Caki2 (cell line): ENCODE data around the gene LHPP. TPM values are rescaled to one million over a fixed set of nuclear protein-coding genes. Genes with fewer than 3 reads are reported as not detected.
"Not testable (repeated sequence)": the region's sequence is repeated elsewhere in the genome, so short reads cannot be mapped to it uniquely, and the experiment has no call there.

ENCODE experiments used
- DNase-seq: peaks from one replicate; pipeline ENCODE4 v3.0.0-alpha.2; 2015; ENCODE audit warnings: low read depth
- in situ Hi-C: cut with HindIII; loops from 2 replicates; pipeline ENCODE4 v1.10.0; 2016; ENCODE audit warnings: low sequenced_read_pairs, low pct_unique_long_range_greater_than_20kb, mixed read lengths
- total RNA-seq: library from RNA; depleted of rRNA; stranded (reverse); fragments of >200 nt; shearing (Covaris generic); gene quantifications from 2 replicates; pipeline ENCODE4 v1.2.3, GENCODE V29; 2014; ENCODE audit warnings: low replicate concordance

The LHPP gene
- total RNA-seq, 1 experiment from 2014 or later, result 33.0 TPM

- no peak for DNase-seq
- in situ Hi-C loops, result no loop called here
These were observed 78.5 kb downstream of the LHPP start for GRCh38 chr10:124539935-124540641.

GRCh38 chr10:124541076-124541903 lies 79.7 kb downstream of the LHPP start:
- in situ Hi-C loops, result no loop called here

DNA sequence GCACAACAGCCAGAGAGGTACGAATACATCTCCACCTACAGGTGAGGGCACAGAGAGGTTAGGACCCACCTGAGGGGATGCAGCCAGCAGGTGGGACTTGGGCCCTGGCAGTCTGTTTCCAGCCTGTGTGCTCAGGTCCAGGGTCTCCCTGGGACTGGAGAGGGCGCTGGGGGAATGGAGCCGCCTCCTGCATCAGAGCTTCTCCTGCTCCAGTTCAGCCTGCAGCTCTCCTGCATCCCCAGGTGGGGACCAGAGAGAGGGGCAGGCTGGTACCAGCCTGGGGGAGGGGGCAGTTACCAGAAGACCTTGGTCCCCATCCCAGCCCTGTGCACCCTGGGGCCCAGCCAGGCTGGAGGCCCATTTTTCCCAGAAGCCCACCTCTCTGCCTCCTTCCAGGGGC lies 80.7 kb downstream of the LHPP start:
- in situ Hi-C loops, result no loop called here
- DNase-seq, result no peak

More at GRCh38 chr10:124541076-124541903, 79.7 kb downstream of the LHPP start:
- no peak for DNase-seq

DNA sequence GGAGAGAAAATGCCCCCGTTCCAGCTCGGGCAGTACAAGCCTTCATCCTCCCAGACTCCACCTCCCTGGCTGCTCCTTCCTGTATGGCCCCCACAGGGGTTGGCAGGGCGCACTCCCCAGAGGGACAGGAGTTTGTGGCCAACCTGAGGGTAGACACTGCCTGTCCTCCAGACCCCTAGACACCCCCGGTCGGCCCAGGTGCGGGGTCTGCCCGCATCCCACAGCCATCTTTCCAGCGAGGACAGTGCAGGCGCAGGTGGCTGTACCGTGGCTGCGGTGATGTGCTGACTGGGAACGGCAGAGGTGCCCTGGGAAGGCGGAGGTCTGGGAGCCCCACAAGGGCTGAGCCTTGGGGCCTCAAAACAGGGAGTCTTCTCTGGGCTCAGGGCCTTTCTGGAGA lies 81.5 kb downstream of the LHPP start:
- no peak for DNase-seq
- in situ Hi-C loops, result no loop called here

DNA sequence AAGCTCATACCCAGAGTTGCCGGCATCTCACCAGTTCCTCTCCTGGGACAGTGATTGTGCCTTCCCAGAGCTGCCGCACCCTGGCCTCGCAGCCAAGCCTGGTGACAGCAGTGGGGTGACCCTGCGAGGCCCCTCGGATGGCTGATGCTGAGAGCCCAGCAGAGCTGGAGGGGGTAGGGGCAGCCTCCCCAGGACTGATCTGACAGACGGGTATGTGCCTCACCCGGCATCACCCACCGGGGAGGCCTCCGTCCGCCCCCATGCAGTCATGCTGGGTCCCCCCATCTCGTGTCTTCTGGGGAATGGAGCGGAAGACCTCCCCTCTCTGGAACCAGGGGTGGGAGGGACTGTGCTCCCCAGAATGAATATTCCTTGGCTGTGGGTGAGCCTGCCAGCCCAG lies 82.3 kb downstream of the LHPP start:
- no peak for DNase-seq
- in situ Hi-C loops, result no loop called here

GRCh38 chr10:124544711-124545110 lies 83.1 kb downstream of the LHPP start:
- no peak for DNase-seq
- in situ Hi-C loops, result no loop called here

DNA sequence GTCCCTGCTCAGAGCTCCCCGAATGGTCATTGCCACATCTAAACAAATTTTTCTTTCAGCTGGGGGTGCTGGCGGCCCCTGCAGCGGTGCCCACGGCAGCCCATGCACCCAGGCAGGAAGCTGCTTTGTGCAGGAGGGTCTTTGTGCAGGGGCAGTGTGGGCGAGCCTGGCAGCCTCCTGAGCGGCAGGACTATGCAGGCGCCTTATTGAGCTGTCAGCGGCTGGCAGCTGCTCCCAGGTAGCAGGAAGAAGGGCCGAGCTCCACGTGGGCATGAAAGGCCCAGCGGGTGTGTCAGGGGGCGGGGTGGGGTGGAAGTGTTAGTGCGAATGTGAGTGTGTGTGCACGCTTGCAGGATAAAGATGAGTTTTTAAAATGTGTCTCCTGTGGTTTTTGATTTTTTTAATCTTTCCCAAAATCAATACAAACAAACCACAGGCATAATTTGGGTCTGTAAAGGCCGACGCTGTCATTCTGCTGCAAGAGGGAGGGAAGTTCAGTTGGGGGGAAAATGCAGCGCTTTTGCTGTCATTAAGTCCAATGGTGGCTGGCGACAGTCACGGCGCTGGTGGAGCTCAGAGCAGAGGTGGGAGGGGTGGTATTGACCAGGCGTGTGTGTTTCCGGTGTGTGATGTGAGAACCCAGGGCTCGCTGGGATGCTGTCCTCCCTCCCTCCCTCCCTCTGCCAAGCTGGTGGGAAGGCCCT lies 83.9 kb downstream of the LHPP start:
- in situ Hi-C loops, result no loop called here
- no peak for DNase-seq

GRCh38 chr10:124546055-124546369 lies 84.4 kb downstream of the LHPP start:
- in situ Hi-C loops, result no loop called here
- DNase-seq, result no peak

- in situ Hi-C loops, result no loop called here
- no peak for DNase-seq
These were observed 85.5 kb downstream of the LHPP start for GRCh38 chr10:124546957-124547646.

DNA sequence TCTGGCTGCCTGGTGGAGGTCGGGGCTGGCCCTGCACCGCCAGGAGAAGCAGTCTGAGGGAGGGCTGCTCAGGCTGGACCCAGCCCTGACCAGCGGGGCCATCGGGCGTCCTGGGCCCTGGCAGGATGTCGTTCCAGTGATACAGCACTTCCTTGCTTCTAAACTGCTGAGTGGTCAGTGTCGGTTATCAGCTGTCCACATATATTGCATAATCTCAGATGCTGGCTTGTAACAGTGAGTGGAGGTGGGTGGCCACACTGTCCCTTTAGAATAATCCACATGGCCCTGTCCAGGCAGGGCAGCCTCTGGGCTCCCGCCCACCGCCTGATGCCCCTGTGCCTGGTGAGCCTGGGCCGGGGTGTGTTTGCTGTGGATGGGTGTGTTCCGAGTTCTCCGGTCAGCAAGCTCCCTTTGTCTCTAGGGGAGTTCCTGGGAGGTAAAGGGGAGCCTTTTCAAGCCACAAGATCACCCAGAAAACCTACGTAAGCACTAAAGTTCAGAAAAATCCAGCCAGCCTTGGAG lies 86.1 kb downstream of the LHPP start:
- DNase-seq, result no peak
- in situ Hi-C loops, result no loop called here

DNA sequence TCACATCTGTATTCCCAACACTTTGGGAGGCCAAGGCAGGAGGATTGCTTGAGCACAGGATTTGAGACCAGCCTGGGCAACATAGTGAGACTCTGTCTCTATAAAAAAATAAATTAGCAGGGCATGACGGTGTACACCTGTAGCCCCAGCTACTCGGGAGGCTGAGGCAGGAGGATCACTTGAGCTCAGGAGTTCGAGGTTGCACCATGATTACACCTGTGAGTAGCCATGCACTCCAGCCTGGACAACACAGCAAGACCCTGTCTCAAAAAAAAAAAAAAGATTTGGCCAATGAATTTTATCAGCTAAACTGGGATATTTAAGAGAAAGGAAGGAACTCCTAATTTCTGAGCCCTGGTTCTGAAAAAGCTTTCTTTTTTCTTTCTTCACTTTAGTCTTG lies 87.5 kb downstream of the LHPP start:
- DNase-seq, in situ Hi-C loops: not testable (repeated sequence)

DNA sequence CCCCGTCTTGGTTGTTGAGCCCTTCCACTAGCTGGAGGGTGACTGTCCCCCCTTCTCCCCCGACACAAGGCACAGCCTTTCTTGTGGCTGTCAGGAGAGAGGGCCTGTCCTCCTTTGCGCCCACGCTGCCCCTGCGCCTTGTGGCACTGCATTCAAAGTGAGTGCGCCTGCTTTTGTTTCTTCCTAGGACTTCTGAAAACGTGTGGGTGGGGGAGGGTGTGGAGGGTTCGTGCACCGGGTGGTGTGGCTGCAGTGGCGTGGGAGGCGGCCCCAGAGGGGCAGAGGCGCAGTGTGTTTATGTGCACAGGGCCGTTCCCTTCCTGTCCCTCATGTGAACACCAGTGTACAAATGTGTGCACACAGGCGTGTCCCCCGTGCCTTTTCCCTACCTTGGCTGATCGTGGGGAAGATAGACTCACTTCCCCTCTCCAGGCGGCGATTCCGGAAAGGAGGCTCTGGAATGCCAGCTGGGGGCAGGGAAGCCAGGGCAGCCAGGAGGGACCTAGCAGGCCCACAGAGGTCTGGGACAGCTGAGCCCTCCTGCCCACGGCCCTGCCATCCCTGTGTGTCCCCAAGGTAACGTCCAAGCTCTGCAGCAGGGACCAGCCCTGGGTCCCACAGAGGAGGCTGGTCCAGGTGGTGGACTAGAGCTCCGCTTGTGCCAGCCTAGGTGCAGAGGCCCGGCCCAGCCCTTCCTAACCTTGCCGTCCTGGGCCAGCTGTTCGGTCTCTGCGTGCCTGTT lies 88.8 kb downstream of the LHPP start:
- no peak for DNase-seq
- in situ Hi-C loops, result no loop called here

DNA sequence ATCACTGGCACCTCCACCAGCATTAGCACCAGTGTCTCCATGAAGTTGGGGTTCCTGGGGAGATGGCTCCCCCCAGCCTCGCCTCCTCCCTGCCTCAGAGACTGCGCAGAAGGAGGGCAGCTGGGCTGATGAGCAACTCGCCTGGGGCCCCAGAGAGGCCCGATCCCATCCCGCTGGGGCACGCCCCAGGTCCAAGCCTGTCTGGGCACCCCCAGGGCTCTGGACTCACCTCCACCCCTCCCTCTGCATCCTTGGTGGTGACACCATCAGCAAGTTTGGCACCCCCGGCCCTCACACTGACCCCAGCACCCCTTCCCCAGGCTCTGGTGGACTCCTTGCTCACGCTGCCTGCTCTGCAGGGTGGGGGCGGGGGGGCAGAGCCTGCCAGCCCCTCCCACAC lies 89.5 kb downstream of the LHPP start:
- in situ Hi-C loops, result no loop called here

GRCh38 chr10:124551755-124552154 lies 90.1 kb downstream of the LHPP start:
- DNase-seq, result no peak
- in situ Hi-C loops, result no loop called here

More for the DNA sequence above, 89.5 kb downstream of the LHPP start:
- no peak for DNase-seq

DNA sequence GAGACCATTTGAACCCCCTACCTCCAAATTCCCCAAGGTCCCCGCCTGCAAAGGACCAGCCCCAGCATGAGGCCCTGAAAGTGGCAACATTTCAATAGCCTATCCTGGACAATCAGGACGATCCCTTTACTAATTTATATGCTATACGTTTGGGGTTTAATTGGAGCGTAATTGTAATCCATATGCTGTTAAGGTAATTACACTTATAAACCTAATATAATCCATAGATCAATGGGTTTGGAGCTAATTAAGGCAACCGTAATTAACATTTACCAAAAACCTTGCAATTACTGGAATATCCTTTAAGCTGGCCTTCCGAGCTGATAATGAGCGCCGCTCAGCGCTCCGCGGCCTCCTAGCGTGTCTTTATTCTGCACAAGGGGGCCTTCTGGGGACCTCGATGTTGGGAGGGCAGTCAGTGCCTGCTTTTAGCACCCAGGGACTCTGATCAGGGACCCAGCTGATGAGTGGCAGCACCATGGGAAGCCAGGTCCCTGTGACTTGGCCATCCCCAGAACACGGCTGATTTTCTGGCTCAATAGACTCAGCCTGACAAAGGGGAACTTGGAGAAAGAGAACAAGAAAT lies 91.2 kb downstream of the LHPP start:
- in situ Hi-C loops, result no loop called here
- DNase-seq, result no peak

- no peak for DNase-seq
- in situ Hi-C loops, result no loop called here
These were observed 92.6 kb downstream of the LHPP start for GRCh38 chr10:124554085-124554858.

- in situ Hi-C loops, result no loop called here
- DNase-seq, result no peak
These were observed 95.5 kb downstream of the LHPP start for GRCh38 chr10:124557167-124557566.
